ENCODE data around the gene ELFN2.

Gene ELFN2

GRCh38 chr22:37357446-37358075 is 69.7 kb downstream of the ELFN2 start:
- no peak for DNase-seq (ENCODE audit: low read depth in 2 of 2)

DNA sequence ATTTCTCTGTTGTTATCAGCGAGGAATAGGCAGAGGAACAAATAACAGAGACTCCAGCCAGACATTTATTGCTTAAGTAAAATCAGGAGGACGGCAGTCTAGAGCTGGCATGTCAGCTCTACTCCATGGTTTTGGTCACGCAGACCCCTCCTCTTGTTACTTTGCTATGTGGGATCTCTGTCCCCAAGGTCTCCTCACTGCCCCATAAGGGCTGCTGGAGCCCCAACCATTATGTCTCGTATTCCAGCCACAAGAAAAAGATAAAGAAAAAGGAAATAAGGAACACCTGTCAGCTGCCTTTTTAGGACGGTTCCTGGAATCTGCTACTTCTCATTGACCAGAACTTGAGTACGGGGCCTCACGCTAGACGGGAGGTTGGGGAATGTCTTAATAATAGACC is 70.4 kb downstream of the ELFN2 start:
- DNase-seq (ENCODE audit: low read depth in 2 of 2): no peak

- no peak for DNase-seq (ENCODE audit: low read depth in 2 of 2)
Observed at GRCh38 chr22:37355174-37355573, 72.1 kb downstream of the ELFN2 start.

DNA sequence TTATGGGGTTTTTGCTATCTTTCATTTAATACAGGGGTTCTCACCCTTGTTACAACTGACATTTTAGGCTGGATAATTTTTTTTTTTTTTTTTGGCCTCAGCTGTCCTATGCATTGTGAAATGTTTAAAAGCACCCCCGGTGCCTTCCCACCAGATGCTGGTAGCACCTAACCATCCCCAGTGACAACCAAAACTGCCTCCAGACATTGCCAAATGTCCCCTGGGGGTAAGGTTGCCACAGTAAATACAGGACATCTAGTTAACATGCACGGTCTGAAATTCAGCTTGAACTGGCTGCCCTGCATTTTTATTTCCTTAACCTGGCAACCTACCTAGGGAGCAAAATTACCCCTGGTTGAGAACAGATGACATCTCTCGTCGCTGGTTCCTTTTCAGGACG is 72.6 kb downstream of the ELFN2 start:
- DNase-seq (ENCODE audit: low read depth in 2 of 2): no peak

DNA sequence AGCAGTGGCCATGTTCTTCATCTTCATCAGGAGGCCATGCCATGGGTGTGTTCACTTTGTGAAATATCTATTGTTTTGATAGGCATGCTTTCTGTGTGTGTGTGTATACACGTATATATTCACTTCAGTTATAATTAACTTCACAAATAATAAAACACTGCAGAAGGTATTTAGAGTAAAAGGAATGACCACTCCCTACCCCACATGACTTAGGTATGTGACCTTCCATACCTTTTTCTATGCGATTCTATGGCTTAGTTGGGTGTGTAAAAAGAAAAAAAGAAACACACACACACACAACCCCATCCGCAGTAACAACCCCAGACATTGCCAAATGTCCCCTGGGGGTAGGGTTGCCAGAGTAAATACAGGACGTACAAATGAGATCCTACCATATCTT is 73.0 kb downstream of the ELFN2 start:
- DNase-seq (ENCODE audit: low read depth in 2 of 2): no peak

DNA sequence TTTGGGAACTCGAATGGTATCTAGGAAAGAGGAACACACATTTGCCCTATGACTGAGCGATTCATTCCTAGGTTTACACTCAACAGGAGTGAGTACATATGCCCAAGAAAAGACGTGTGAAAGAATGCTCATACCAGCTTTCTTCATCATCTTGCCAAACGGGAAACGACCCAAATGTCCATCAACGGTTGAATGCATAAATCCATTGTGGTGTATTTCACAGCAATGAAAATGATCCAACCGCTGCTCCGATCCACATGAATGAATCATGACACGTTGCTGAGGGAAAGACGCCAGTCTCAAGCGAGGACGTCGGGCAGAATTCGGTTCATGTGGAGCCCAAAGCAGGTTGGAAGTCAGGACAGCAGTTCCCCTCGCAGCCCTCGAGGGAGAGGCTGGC is 73.4 kb downstream of the ELFN2 start:
- no peak for DNase-seq (ENCODE audit: low read depth in 2 of 2)

DNA sequence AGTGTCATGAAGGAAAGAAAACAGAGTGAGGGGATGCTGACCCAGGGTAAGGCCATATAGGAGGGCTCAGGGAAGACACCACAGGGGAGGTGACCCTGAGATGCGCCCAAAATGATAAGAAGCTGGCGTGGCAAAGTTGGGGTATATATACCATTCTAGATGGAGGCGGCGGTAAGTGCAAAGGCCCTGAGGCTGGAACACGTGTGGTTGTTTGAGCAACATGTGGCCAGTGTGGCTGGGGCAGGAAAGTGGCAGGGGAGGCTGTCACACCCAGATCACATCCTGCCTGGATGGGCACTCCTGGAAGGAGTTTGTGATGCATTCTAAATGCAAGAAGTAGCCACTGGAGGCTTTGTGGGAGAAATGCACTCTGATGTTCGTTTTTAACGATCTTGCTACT is 74.8 kb downstream of the ELFN2 start:
- no peak for DNase-seq (ENCODE audit: low read depth in 2 of 2)

DNA sequence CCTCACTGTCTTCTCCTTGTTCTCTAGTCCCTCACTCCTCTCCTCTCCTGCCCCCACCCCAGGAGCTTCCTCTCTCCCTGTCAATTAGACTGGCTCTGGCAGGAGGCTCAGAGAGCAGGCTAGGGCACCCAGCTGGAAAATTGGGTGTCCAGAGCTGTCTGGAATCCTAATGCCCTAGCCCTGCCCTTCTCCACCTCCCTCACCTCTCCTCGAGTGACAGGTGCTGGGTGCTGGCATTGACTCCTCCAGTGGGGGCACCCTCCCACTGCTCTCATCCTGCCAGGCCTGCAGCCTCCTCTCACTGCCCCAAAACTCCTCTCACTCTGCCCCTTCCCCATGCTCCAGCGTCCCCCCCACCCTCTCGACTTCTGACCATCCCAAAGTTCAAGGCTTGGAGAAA is 76.0 kb downstream of the ELFN2 start:
- no peak for DNase-seq (ENCODE audit: low read depth in 2 of 2)

GRCh38 chr22:37349043-37349814 is 78.0 kb downstream of the ELFN2 start:
- no peak for DNase-seq (ENCODE audit: low read depth in 2 of 2)

DNA sequence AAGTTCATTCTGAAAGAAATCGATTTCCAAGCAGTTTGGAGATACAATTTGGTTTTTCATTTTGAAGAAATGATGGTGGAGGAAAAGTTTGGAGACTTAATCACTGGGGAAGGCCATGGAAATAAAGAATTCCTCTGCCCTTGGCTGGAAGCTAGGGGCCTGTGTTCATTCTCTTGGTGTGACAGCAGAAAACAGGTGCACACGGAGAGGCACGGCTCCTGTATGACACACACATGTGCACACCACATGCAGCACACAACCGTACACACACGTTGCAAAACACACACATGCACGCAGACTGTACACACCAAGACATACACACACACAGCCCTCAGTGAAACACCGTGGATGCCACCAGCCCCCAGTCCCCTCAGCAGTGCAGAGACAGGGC is 80.8 kb downstream of the ELFN2 start:
- DNase-seq (ENCODE audit: low read depth in 2 of 2): no peak

- no peak for DNase-seq (ENCODE audit: low read depth in 2 of 2)
Observed at GRCh38 chr22:37345863-37346504, 81.3 kb downstream of the ELFN2 start.

DNA sequence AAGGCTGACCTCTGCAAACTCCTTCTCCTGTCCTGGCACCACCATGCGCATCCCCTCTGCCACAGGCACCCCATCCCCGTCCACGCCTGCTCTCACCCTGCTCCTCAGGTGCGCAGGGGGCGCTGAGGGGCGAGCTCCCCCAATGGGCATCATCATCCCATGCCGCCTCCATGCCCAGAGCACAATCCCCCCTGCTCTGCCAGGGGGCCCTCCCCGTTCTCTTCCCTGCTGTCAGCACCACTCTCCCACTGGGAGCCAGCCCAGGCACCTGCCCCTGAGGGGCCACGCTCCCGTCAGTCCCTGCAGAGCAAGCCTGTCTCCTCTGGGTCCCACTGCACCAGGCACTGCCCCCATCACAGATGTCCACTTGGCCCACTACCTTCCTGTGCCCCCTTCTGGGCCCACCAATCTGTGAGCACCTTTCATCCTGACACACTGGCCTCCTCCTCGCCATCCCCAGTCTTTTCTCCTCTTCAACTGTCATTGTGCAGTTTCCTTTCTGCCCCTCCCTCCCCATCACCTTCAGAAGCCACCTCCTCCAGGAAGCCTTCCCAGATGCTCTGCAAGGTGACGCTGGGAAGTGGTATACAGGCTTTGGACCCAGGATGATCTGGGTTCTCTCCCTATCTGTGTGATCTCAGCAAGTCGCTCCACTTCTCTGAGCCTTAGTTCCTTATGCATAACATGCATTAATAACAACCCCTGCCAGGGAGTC is 82.4 kb downstream of the ELFN2 start:
- no peak for DNase-seq (ENCODE audit: low read depth in 2 of 2)

GRCh38 chr22:37343863-37344734 is 83.2 kb downstream of the ELFN2 start:
- DNase-seq (ENCODE audit: low read depth in 2 of 2): no peak

DNA sequence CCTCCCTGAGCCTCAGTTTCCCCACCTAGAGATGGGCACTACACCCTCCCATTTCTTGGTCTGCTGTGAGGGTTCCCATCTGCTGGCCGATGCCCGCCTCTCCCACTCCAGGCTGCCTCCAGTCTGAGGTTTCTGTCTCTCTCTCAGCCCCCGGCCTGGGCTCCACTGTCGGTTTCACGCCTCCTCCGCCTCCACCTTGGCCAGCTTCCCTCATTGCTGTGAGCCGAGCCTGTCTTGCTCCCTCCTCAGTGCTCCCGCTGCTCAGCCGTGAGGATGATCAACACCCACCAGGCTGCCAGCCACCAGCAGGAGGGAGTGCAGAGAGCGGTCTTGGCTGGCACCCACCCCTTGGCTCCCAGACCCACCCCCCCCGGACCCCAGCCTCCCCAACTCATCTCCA is 83.9 kb downstream of the ELFN2 start:
- DNase-seq (ENCODE audit: low read depth in 2 of 2): no peak

GRCh38 chr22:37342065-37342464 is 85.2 kb downstream of the ELFN2 start:
- DNase-seq (ENCODE audit: low read depth in 2 of 2): no peak

DNA sequence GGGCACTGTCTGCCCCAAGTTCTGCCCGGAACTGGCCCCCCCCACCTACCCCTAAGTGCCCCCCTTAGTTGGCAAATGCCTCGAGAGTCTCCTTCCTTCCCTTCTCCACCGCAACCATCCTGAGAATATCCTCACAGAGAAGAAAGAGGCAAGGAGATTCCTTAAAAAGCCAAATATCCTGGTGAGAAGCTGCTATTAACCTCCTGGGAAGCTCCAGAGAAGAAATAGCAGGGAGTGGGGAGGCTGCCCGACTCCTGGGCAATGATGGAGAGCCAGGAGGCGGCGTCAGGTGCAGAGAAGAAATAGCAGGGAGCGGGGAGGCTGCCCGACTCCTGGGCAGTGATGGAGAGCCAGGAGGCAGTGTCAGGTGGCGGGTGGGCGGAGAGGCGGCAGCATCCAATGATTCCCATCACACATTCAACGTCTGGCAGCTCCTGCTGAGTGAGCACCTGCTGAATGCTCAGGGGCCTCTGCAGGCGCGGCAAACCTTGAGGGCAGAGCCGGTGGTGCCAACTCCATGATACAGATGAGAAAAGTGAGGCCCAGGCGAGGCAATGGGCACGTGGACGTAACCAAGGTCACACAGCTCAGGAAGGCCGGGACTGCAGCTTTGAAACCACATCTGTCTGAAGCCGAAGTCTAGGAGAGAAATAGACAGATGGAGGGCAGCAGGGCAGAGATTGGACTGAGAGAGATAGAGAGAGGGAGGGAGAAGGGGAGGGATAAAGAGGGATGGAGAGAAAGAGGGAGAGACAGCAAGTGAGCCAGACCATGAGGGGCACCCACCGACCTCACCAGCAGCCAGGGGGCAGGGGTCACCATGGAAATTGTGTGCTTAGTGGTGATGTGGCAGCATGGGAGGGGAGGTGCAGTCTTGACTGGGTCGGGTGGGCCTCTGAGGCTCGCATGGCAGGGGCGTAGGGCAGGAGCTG is 86.7 kb downstream of the ELFN2 start:
- no peak for DNase-seq (ENCODE audit: low read depth in 2 of 2)

- DNase-seq (ENCODE audit: low read depth in 2 of 2): no peak
Observed at GRCh38 chr22:37338539-37339246, 88.6 kb downstream of the ELFN2 start.

- DNase-seq (ENCODE audit: low read depth in 2 of 2): no peak
Observed at GRCh38 chr22:37337204-37337943, 89.9 kb downstream of the ELFN2 start.

DNA sequence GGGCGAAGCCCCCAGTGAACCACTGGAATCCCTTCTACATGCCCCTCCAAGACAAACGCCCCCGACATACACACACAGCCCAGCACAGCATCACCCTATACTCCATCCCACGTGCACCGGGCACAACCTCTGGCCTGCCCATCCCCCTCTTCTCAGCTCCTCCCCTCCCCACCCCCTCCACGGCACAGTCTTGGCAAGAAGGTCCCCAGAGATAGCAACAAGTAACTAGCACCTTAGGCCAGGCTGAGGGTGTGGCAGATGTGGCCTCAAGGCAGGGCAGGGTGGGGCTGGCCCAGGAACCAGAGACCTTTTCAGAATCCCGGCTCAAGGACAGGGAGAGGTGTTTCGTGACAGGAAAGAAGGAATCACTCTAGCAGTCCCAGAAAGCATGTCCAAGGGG is 90.7 kb downstream of the ELFN2 start:
- no peak for DNase-seq (ENCODE audit: low read depth in 2 of 2)
